ENCODE results near the gene CAMTA1.

The CAMTA1 gene

GRCh38 chr1:7418442-7419080 is 633.3 kb downstream of the CAMTA1 start:
- no peak for DNase-seq (ENCODE audit: extremely low spot score)
- ChIA-PET CTCF (no interaction called here), POLR2A (no interaction called here)
- TF ChIP-seq SP1 (IDR thresholded peaks at IDR 0.05) = no peak
- no peak for TF ChIP-seq FOXA1 (IDR thresholded peaks at IDR 0.05)
- no peak for TF ChIP-seq ARNT (IDR thresholded peaks at IDR 0.05)
- TF ChIP-seq PKNOX1 (IDR thresholded peaks at IDR 0.05) = no peak
- TF ChIP-seq ZNF384 (IDR thresholded peaks at IDR 0.05) = no peak
- no peak for TF ChIP-seq BHLHE40 (IDR thresholded peaks at IDR 0.05; ENCODE audit: borderline replicate concordance)
- TF ChIP-seq LEF1 (IDR thresholded peaks at IDR 0.05; ENCODE audit: borderline replicate concordance) = no peak
- TF ChIP-seq TARDBP (IDR thresholded peaks at IDR 0.05) = no peak
- TF ChIP-seq SUZ12 (IDR thresholded peaks at IDR 0.05) = no peak
- TF ChIP-seq FOXK2 (IDR thresholded peaks at IDR 0.05) = no peak
- TF ChIP-seq FOXM1 (IDR thresholded peaks at IDR 0.05; ENCODE audit: borderline replicate concordance) = no peak
- no peak for TF ChIP-seq CTBP1 (IDR thresholded peaks at IDR 0.05; ENCODE audit: borderline replicate concordance)
- no peak for TF ChIP-seq HDGF (IDR thresholded peaks at IDR 0.05; ENCODE audit: borderline replicate concordance)
- no peak for TF ChIP-seq NFRKB (IDR thresholded peaks at IDR 0.05)
- no peak for TF ChIP-seq ELF4 (IDR thresholded peaks at IDR 0.05)

- ChIA-PET CTCF (no interaction called here), POLR2A (no interaction called here)
- TF ChIP-seq CTBP1 (IDR thresholded peaks at IDR 0.05; ENCODE audit: borderline replicate concordance) (no peak), FOXM1 (IDR thresholded peaks at IDR 0.05; ENCODE audit: borderline replicate concordance) (no peak), SP1 (IDR thresholded peaks at IDR 0.05) (no peak)
- DNase-seq (ENCODE audit: extremely low spot score) = no peak
Observed at GRCh38 chr1:7420098-7420445, 634.8 kb downstream of the CAMTA1 start.

DNA sequence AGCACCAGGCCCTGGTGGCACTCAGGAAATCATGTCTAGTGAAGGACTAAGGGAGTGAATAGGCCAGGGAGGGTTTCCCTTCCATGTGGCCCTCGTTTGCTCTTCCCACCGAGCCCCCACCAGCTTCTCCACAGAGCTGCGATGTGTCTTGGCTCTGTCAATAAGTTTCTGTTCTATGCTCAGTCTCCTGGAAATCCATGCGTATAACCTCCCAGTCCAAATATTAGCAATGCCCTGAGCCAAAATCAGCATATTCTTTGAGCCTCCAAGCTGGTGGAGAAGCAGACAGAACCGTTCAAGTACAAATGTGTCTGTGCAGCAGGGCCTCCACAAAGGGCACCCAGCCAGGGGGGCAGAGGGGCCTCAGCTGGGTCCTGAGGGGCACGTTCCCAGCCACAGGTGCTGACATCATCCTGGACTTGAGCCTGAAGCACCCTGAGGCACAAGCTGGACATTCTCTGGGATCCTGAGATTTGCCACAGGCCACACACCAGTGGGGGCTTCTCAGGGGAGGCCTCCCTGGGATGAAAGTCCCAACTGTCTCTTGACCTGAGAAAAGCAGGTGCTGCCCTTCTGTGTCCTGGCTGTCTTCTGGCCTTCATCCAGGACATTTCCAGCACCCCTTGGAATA is 635.3 kb downstream of the CAMTA1 start:
- ChIA-PET CTCF (no interaction called here), POLR2A (no interaction called here)
- no peak for DNase-seq (ENCODE audit: extremely low spot score)
- TF ChIP-seq BHLHE40 (IDR thresholded peaks at IDR 0.05; ENCODE audit: borderline replicate concordance) = no peak
- TF ChIP-seq NFRKB (IDR thresholded peaks at IDR 0.05) = no peak
- TF ChIP-seq CTBP1 (IDR thresholded peaks at IDR 0.05; ENCODE audit: borderline replicate concordance) = no peak
- TF ChIP-seq FOXM1 (IDR thresholded peaks at IDR 0.05; ENCODE audit: borderline replicate concordance) = no peak
- TF ChIP-seq FOXK2 (IDR thresholded peaks at IDR 0.05) = no peak

- ChIA-PET CTCF (no interaction called here), POLR2A (no interaction called here)
- no peak for TF ChIP-seq HDGF (IDR thresholded peaks at IDR 0.05; ENCODE audit: borderline replicate concordance)
- no peak for TF ChIP-seq NFRKB (IDR thresholded peaks at IDR 0.05)
- TF ChIP-seq CTBP1 (IDR thresholded peaks at IDR 0.05; ENCODE audit: borderline replicate concordance) = no peak
- TF ChIP-seq ZNF384 (IDR thresholded peaks at IDR 0.05) = no peak
- TF ChIP-seq PKNOX1 (IDR thresholded peaks at IDR 0.05) = no peak
- DNase-seq (ENCODE audit: extremely low spot score) = no peak
Observed at GRCh38 chr1:7421471-7422075, 636.3 kb downstream of the CAMTA1 start.

- ChIA-PET POLR2A (no interaction called here), CTCF (no interaction called here)
- TF ChIP-seq LEF1 (IDR thresholded peaks at IDR 0.05; ENCODE audit: borderline replicate concordance) = no peak
- TF ChIP-seq HDGF (IDR thresholded peaks at IDR 0.05; ENCODE audit: borderline replicate concordance) = no peak
- no peak for TF ChIP-seq ELF4 (IDR thresholded peaks at IDR 0.05)
- TF ChIP-seq FOXM1 (IDR thresholded peaks at IDR 0.05; ENCODE audit: borderline replicate concordance) = no peak
- no peak for TF ChIP-seq PKNOX1 (IDR thresholded peaks at IDR 0.05)
- TF ChIP-seq SUZ12 (IDR thresholded peaks at IDR 0.05) = no peak
- no peak for TF ChIP-seq ARNT (IDR thresholded peaks at IDR 0.05)
- TF ChIP-seq L3MBTL2 (conservative IDR thresholded peaks at IDR 0.05) = no peak
- TF ChIP-seq BHLHE40 (IDR thresholded peaks at IDR 0.05; ENCODE audit: borderline replicate concordance) = no peak
- TF ChIP-seq CTBP1 (IDR thresholded peaks at IDR 0.05; ENCODE audit: borderline replicate concordance) = no peak
- TF ChIP-seq FOXK2 (IDR thresholded peaks at IDR 0.05) = no peak
- no peak for TF ChIP-seq SP1 (IDR thresholded peaks at IDR 0.05)
- no peak for TF ChIP-seq TARDBP (IDR thresholded peaks at IDR 0.05)
- TF ChIP-seq ZNF384 (IDR thresholded peaks at IDR 0.05) = no peak
- TF ChIP-seq NFRKB (IDR thresholded peaks at IDR 0.05) = no peak
- no peak for TF ChIP-seq FOXA1 (IDR thresholded peaks at IDR 0.05)
- no peak for DNase-seq (ENCODE audit: extremely low spot score)
Observed at GRCh38 chr1:7422081-7422480, 636.8 kb downstream of the CAMTA1 start.

DNA sequence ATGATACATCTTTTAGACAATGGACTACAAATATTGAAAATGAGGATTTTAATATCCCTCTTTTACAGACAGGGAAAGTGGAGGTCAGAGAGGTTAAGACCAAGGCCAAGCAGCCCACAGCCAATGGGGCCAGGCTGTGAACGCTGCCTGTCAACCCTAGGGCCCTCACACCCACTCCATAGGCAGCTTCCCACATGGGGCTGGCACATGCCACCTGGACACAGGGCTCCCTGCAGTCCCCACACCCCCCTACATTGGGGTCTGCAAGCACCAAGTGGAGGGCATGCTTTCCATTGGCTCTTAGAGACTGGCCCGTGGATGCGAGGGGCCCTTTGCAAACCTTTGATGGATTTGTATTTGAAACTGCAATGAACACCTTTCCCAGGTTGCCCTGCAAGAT is 637.3 kb downstream of the CAMTA1 start:
- DNase-seq (ENCODE audit: extremely low spot score) = no peak
- ChIA-PET CTCF (no interaction called here), POLR2A (no interaction called here)
- TF ChIP-seq SUZ12 (IDR thresholded peaks at IDR 0.05) = no peak
- no peak for TF ChIP-seq FOXM1 (IDR thresholded peaks at IDR 0.05; ENCODE audit: borderline replicate concordance)
- TF ChIP-seq L3MBTL2 (conservative IDR thresholded peaks at IDR 0.05) = no peak
